MCF 10A (cell line): ENCODE data around the gene HIPK4. TPM values are rescaled to one million over a fixed set of nuclear protein-coding genes. Genes with fewer than 3 reads are reported as not detected.

ENCODE experiments used
- BruUV-seq: library from RNA; stranded (reverse); fragments of 400-500 nt; replicated peaks from 2 replicates; lab custom pipeline; 2021; lab: Mats Ljungman, UMichigan
- CTCF ChIA-PET: fragments of 300-600 bp; sonication (Branson Sonifier 250); formaldehyde crosslinking; extraction: SDS; loops from one replicate; lab custom pipeline; 2021; ENCODE audit warnings: antibody characterized with exemption, inconsistent platforms; lab: Yijun Ruan, JAX
- POLR2A ChIA-PET: fragments of 300-600, 350-650 bp; sonication (Branson Sonifier 250); formaldehyde crosslinking; extraction: SDS; loops from one replicate; lab custom pipeline; 2020; ENCODE audit warnings: antibody characterized with exemption, inconsistent platforms; lab: Yijun Ruan, JAX
- DNase-seq: peaks from one replicate; pipeline ENCODE4 v3.0.0-alpha.2; 2018; ENCODE audit not compliant: unreplicated experiment
- H3K27ac Mint-ChIP-seq: one replicate; pipeline ENCODE4 v1.8.0; 2022; ENCODE audit warnings: mild to moderate bottlenecking, low read depth, mixed read lengths; ENCODE audit not compliant: unreplicated experiment
- H3K27me3 Mint-ChIP-seq: one replicate; pipeline ENCODE4 v1.8.0; 2022; ENCODE audit warnings: mixed read lengths; ENCODE audit not compliant: insufficient read depth, unreplicated experiment
- H3K36me3 Mint-ChIP-seq: one replicate; pipeline ENCODE4 v1.8.0; 2022; ENCODE audit warnings: mild to moderate bottlenecking, moderate library complexity, mixed read lengths; ENCODE audit not compliant: insufficient read depth, unreplicated experiment
- H3K4me1 Mint-ChIP-seq: one replicate; pipeline ENCODE4 v1.8.0; 2022; ENCODE audit warnings: mixed read lengths; ENCODE audit not compliant: insufficient read depth, unreplicated experiment
- H3K4me3 Mint-ChIP-seq: one replicate; pipeline ENCODE4 v1.8.0; 2022; ENCODE audit warnings: mild to moderate bottlenecking, moderate library complexity, mixed read lengths; ENCODE audit not compliant: unreplicated experiment
- H3K9me3 Mint-ChIP-seq: one replicate; pipeline ENCODE4 v1.8.0; 2022; ENCODE audit warnings: mixed read lengths; ENCODE audit not compliant: unreplicated experiment
- intact Hi-C: fragments of 100-400 bp; cut with micrococcal nuclease; formaldehyde crosslinking; loops from 2 replicates; pipeline ENCODE4 v1.14.1; 2022
- total RNA-seq: library from RNA; stranded (reverse); gene quantifications from 2 replicates; pipeline ENCODE4 v1.2.3, GENCODE V29; 2022
- TF ChIP-seq, protein P1 (sequence below): fragments of 200-600 bp; IDR thresholded peaks from one replicate; pipeline ENCODE4 v1.8.0; 2022; ENCODE audit warnings: antibody characterized with exemption, mild to moderate bottlenecking; ENCODE audit not compliant: unreplicated experiment

HIPK4 gene
- total RNA-seq, 1 experiment from 2014 or later = not detected

DNA sequence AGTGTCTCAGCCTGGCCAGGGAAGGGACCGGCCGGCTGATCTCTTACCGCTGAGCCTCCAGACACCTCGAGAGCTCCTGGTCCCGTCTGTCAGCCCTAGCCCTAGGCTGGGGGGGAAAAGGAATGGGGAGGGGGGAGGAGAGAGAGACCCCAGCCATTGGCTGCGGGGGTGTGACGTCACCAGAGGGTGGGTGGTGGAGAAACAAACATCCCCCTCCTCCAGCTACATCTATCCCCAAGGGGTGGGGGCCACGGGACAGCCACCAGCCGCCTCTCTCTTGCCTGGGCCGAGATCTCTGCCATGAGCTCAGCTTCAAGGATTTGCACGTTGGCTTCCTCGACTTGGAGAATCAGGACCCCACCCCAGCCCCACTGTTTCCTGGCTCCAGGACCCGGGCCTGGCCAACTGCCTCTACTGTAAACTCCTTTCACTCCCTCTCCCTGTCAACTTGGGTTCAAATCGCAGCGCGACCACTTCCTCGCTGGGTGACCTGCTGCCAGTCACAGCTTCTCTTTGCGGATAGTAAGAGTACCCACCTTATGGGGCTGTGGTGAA lies 23.4 kb upstream of the HIPK4 start, which contains the start of gene PRX:
TSS of gene PRX (minus strand) at position 88 of the 555 bp plus-strand sequence. CDS start 5,446 bp downstream, outside the sequence.
- Mint-ChIP-seq H3K27ac (no peak within 1 kb of the TSS), H3K4me3 (no peak within 1 kb of the TSS), H3K4me1 (peaks cover 23% of the 10 kb centered on the region), H3K36me3 (no peaks in the 10 kb centered on the region), H3K27me3 (no peaks in the 10 kb centered on the region), H3K9me3 (no peaks in the 10 kb centered on the region)
- ChIA-PET POLR2A (interaction anchor here (2.3 kb wide), 1 partner anchor 8 kb away, joined by 9 read pairs; no protein-coding TSS in a partner anchor), CTCF (interaction anchor here (0.6 kb wide), 1 partner anchor 331 kb away, joined by 3 read pairs; no protein-coding TSS in a partner anchor)
- BruUV-seq = no TSS peak
- no peak for DNase-seq
- intact Hi-C loops = no loop called here
- TF ChIP-seq, protein P1, sequence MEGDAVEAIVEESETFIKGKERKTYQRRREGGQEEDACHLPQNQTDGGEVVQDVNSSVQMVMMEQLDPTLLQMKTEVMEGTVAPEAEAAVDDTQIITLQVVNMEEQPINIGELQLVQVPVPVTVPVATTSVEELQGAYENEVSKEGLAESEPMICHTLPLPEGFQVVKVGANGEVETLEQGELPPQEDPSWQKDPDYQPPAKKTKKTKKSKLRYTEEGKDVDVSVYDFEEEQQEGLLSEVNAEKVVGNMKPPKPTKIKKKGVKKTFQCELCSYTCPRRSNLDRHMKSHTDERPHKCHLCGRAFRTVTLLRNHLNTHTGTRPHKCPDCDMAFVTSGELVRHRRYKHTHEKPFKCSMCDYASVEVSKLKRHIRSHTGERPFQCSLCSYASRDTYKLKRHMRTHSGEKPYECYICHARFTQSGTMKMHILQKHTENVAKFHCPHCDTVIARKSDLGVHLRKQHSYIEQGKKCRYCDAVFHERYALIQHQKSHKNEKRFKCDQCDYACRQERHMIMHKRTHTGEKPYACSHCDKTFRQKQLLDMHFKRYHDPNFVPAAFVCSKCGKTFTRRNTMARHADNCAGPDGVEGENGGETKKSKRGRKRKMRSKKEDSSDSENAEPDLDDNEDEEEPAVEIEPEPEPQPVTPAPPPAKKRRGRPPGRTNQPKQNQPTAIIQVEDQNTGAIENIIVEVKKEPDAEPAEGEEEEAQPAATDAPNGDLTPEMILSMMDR = no peak

DNA sequence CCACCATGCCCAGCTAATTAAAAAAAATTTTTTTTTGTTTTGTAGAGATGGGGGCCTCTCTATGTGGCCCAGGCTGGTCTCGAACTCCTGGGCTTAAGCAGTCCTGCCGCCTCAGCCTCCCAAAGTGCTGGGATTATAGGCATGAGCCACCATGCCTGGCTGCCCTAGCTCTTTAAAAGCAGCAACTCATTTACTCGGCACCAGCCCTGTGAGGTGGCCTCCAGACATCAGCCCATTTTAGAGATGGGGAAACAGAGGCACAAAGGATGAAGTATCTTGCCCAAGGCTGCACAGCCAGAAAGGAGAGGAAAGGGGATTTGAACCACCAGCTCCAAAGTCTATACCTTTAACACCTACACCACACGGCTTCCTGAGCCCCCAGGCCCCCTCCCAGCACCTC lies 22.9 kb upstream of the HIPK4 start:
- Mint-ChIP-seq H3K27ac (no peak overlapping the region), H3K27me3 (no peaks in the 10 kb centered on the region), H3K9me3 (no peaks in the 10 kb centered on the region), H3K4me1 (peaks cover 23% of the 10 kb centered on the region), H3K36me3 (no peaks in the 10 kb centered on the region), H3K4me3 (no peak overlapping the region)
- POLR2A ChIA-PET = interaction anchor here (1.1 to 2.3 kb wide), 2 partner anchors 8 to 11 kb away, joined by 3 to 9 read pairs; no protein-coding TSS in a partner anchor
- DNase-seq = no peak
- CTCF ChIA-PET = interaction anchor here (0.7 to 1.4 kb wide), 3 partner anchors 8 to 222 kb away, joined by 3 read pairs; no protein-coding TSS in a partner anchor
- TF ChIP-seq, protein P1 = no peak
- intact Hi-C loops = no loop called here
- no TSS peak for BruUV-seq

DNA sequence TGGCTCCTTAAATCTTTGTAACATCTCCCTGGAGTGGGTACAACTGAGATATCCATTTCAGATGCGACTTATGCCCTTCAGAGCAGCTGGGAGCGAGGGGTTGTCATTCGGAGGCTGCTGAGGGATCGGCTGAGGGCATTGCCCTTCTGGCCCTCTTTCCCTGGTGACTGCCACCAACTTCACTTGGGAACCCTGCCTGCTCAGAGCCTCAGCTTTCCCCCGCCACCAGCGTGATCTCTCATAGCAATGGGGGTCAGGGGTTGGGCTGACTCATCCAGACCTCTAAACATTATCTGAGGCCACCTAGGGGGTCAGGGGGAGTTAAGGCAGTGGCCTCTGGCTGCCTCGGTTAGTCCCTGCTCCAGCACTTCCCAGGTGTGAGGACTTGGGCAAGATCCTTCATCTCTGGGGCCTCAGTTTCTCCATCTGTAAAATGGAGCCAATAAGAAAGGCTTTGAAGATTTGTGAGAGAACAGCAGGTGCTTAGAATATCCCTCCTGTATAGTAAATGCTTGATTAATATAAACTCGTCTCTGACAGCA lies 22.0 kb upstream of the HIPK4 start:
- CTCF ChIA-PET = interaction anchor here (1.2 to 1.4 kb wide), 3 partner anchors 8 to 223 kb away, joined by 3 to 4 read pairs (median 3); no protein-coding TSS in a partner anchor
- H3K4me3 Mint-ChIP-seq = no peak overlapping the region
- intact Hi-C loops = no loop called here
- no TSS peak for BruUV-seq
- POLR2A ChIA-PET = interaction anchor here (1.1 to 2.3 kb wide), 2 partner anchors 9 to 12 kb away, joined by 3 to 9 read pairs; no protein-coding TSS in a partner anchor
- H3K27me3 Mint-ChIP-seq = no peaks in the 10 kb centered on the region
- no peaks in the 10 kb centered on the region for H3K36me3 Mint-ChIP-seq
- H3K4me1 Mint-ChIP-seq = peaks cover 21% of the 10 kb centered on the region
- no peaks in the 10 kb centered on the region for H3K9me3 Mint-ChIP-seq
- H3K27ac Mint-ChIP-seq = peak overlapping the region; percentile 71
- no peak for DNase-seq
- TF ChIP-seq, protein P1 = no peak
